Mammary epithelial cell (primary cell): ENCODE measurements around the gene LTBP2.

Experiments used
- CTCF ChIP-seq, 2 donors: IDR thresholded peaks in 1 of 2; conservative IDR thresholded peaks in 1 of 2; 2 replicates each; pipeline ENCODE4 v1.5.1; 2011 to 2012; ENCODE audit warnings: inconsistent platforms in 2 of 2, low read length in 2 of 2, mild to moderate bottlenecking in 2 of 2, control low read depth in 1 of 2, low read depth in 1 of 2; ENCODE audit not compliant: insufficient read depth in 1 of 2; ENCODE audit errors: extremely low read depth in 1 of 2
- EZH2 ChIP-seq: IDR thresholded peaks from 2 replicates; pipeline ENCODE4 v1.6.1; 2012; ENCODE audit warnings: low read length, inconsistent platforms, borderline replicate concordance

GRCh38 chr14:74571901-74572725 is 39.9 kb downstream of the LTBP2 start:
- TF ChIP-seq CTCF (conservative IDR thresholded peaks at IDR 0.05 in 1 of 2, IDR thresholded peaks at IDR 0.05 in 1 of 2; ENCODE audit: extremely low read depth in 1 of 2, insufficient read depth in 1 of 2, low read depth in 1 of 2, low read length in 2 of 2) (no peak), EZH2 (no peak)
